Fibroblast of lung (primary cell): Measurements from ENCODE around the gene COL24A1. TPM values are rescaled to one million over a fixed set of nuclear protein-coding genes. Genes with fewer than 3 reads are reported as not detected.
"Not testable (repeated sequence)": the region's sequence is repeated elsewhere in the genome, so short reads cannot be mapped to it uniquely, and the experiment has no call there.

Experiments used
- DNase-seq, 2 donors: peaks; one replicate each; pipeline versions ENCODE4 v3.0.0 to v3.0.0-alpha.2; 2010; ENCODE audit warnings: low read depth in 2 of 2
- H2AFZ ChIP-seq: 2 replicates; pipeline ENCODE4 v1.5.1; 2012; ENCODE audit warnings: low read length, control low read depth, inconsistent platforms
- H3K27ac ChIP-seq: 2 replicates; pipeline ENCODE4 v1.5.1; 2011; ENCODE audit warnings: low read length, control low read depth; ENCODE audit not compliant: insufficient read depth
- H3K27me3 ChIP-seq: 2 replicates; pipeline ENCODE4 v1.5.1; 2011; ENCODE audit warnings: mild to moderate bottlenecking, low read length; ENCODE audit not compliant: control insufficient read depth, insufficient read depth
- H3K36me3 ChIP-seq: 2 replicates; pipeline ENCODE4 v1.5.1; 2011; ENCODE audit warnings: low read length; ENCODE audit not compliant: control insufficient read depth, insufficient read depth
- H3K4me1 ChIP-seq: 2 replicates; pipeline ENCODE4 v1.5.1; 2011; ENCODE audit warnings: low read length; ENCODE audit not compliant: control insufficient read depth, insufficient read depth; ENCODE audit errors: extremely low read depth
- H3K4me2 ChIP-seq: 2 replicates; pipeline ENCODE4 v1.5.1; 2011; ENCODE audit warnings: low read length, control low read depth; ENCODE audit not compliant: insufficient read depth; ENCODE audit errors: extremely low read depth
- H3K4me3 ChIP-seq, 4 experiments: fragments of 200-600 bp in 1 of 4; sonication (generic) in 1 of 4; replicated peaks in 1 of 4; 2 replicates each; pipeline ENCODE4 v1.5.1; 2011 to 2016; ENCODE audit warnings: low read length in 4 of 4, low read depth in 3 of 4, mild to moderate bottlenecking in 3 of 4, control low read depth in 2 of 4, inconsistent platforms in 1 of 4, mixed read lengths in 1 of 4; ENCODE audit not compliant: insufficient read depth in 1 of 4; ENCODE audit errors: control extremely low read depth in 1 of 4
- H3K79me2 ChIP-seq: 2 replicates; pipeline ENCODE4 v1.5.1; 2012; ENCODE audit warnings: mild to moderate bottlenecking, low read length, inconsistent platforms; ENCODE audit not compliant: control insufficient read depth, insufficient read depth
- H3K9ac ChIP-seq: 2 replicates; pipeline ENCODE4 v1.5.1; 2011; ENCODE audit warnings: mild to moderate bottlenecking, low read length, control low read depth; ENCODE audit not compliant: insufficient read depth
- H3K9me3 ChIP-seq: 2 replicates; pipeline ENCODE4 v1.5.1; 2012; ENCODE audit warnings: low read depth, low read length; ENCODE audit not compliant: control insufficient read depth, insufficient read depth
- H4K20me1 ChIP-seq: 2 replicates; pipeline ENCODE4 v1.5.1; 2011; ENCODE audit warnings: low read length; ENCODE audit not compliant: control insufficient read depth, insufficient read depth; ENCODE audit errors: extremely low read depth
- CTCF ChIP-seq, 2 donors: IDR thresholded peaks in 1 of 2; conservative IDR thresholded peaks in 1 of 2; 1 replicate in 1 of 2; 2 replicates in 1 of 2; pipeline ENCODE4 v1.5.1; 2011 to 2012; ENCODE audit warnings: low read length in 2 of 2, control low read depth in 1 of 2, inconsistent platforms in 1 of 2, low read depth in 1 of 2, mild to moderate bottlenecking in 1 of 2
- EZH2 ChIP-seq: IDR thresholded peaks from 2 replicates; pipeline ENCODE4 v1.5.1; 2012; ENCODE audit warnings: low read length, control low read depth, mild to moderate bottlenecking; ENCODE audit errors: missing control alignments
- polyA plus RNA-seq, 2 donors: library from polyadenylated mRNA; depleted of rRNA in 1 of 2; stranded (reverse) in 1 of 2; unstranded in 1 of 2; fragments of >200 nt; gene quantifications; 2 replicates each; pipeline ENCODE4 v1.2.1, GENCODE V29; 2011 to 2012; ENCODE audit warnings: missing spikeins in 1 of 2
- total RNA-seq: library from RNA; depleted of rRNA; stranded (reverse); fragments of >200 nt; gene quantifications from 2 replicates; pipeline ENCODE4 v1.2.1, GENCODE V29; 2014

Gene COL24A1
- total and polyA plus RNA-seq, 2 donors (not counting 1 experiment from before 2014, with no cell fraction given) = 0.31 to 3.3 TPM

DNA sequence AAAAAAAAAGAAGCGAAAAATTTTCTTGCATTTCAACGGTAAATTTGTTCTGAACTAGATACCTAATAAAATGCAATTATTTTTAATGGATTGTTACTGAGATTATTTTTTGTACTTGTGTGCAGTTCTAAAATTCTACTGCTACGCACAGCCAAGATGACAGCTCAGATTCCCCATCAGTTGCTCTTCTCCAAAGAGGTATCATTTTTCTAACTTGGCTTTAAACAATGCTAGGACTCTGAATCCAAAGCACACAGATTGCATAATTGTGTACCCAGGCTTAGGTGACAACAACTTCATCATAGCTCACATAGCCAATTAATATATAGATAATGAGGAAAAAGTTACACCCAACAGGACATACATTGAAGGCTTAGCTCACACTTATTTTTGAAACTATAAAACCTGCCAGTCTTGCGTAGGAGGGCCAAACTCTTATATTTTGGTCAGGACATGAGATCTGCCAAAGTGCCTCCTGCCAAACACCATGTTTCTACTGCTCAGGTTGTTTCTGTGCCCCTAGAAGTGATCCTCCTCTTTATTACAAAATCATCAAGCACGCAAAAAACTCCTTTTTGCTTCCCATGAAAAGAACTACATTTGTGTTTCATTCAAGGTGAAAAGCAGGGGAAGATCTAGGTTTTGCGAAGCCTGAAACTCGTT, 437.8 kb downstream of the COL24A1 start:
- Histone ChIP-seq H3K9ac (no peak overlapping the region), H3K4me3 (no peak overlapping the region), H2AFZ (no peak overlapping the region), H3K27ac (no peak overlapping the region), H3K36me3 (no peaks in the 10 kb centered on the region), H3K27me3 (no peaks in the 10 kb centered on the region), H3K79me2 (no peaks in the 10 kb centered on the region), H3K4me1 (no peaks in the 10 kb centered on the region), H3K4me2 (no peak overlapping the region), H4K20me1 (no peaks in the 10 kb centered on the region), H3K9me3 (no peaks in the 10 kb centered on the region)
- no peak for TF ChIP-seq EZH2
- TF ChIP-seq CTCF (conservative IDR thresholded peaks at IDR 0.05 in 1 of 2, IDR thresholded peaks at IDR 0.05 in 1 of 2; ENCODE audit: low read depth in 1 of 2, low read length in 2 of 2) = no peak
- DNase-seq = no peak

GRCh38 chr1:85714418-85715114, 442.0 kb downstream of the COL24A1 start:
- not testable (repeated sequence) for H3K9ac ChIP-seq, H3K4me1 ChIP-seq, H3K79me2 ChIP-seq, H3K36me3 ChIP-seq, H3K27me3 ChIP-seq, H3K27ac ChIP-seq, DNase-seq, H2AFZ ChIP-seq, H3K4me3 ChIP-seq, H4K20me1 ChIP-seq, H3K9me3 ChIP-seq, H3K4me2 ChIP-seq

GRCh38 chr1:85708829-85709227, 447.7 kb downstream of the COL24A1 start:
- Histone ChIP-seq H4K20me1 (no peaks in the 10 kb centered on the region), H3K9ac (no peak overlapping the region), H3K27ac (no peak overlapping the region), H3K79me2 (peaks cover 21% of the 10 kb centered on the region), H3K9me3 (no peaks in the 10 kb centered on the region), H2AFZ (peak overlapping the region; percentile 54), H3K4me1 (no peaks in the 10 kb centered on the region), H3K27me3 (no peaks in the 10 kb centered on the region), H3K4me2 (peak overlapping the region; percentile 18), H3K36me3 (no peaks in the 10 kb centered on the region), H3K4me3 (peak overlapping the region; percentile 81 to 94 (median 88))
- DNase-seq = no peak
- TF ChIP-seq EZH2 = no peak
- no peak for TF ChIP-seq CTCF (conservative IDR thresholded peaks at IDR 0.05 in 1 of 2, IDR thresholded peaks at IDR 0.05 in 1 of 2; ENCODE audit: low read depth in 1 of 2, low read length in 2 of 2)
